ENCODE results near the gene KDSR. TPM values are rescaled to one million over a fixed set of nuclear protein-coding genes. Genes with fewer than 3 reads are reported as not detected.

Gene KDSR
- total and polyA plus RNA-seq, 2 of the 13 experiments (the other 11 are each of a cell fraction or from before 2014, with no cell fraction given), result 10.4 to 20.9 TPM

GRCh38 chr18:63368611-63369010 lies 1.6 kb upstream of the KDSR start (continued):
- TF ChIP-seq ZNF318 (CRISPR knock-in tag; IDR thresholded peaks at IDR 0.05) (no peak), TEAD2 (CRISPR knock-in tag; IDR thresholded peaks at IDR 0.05) (no peak), ZNF282 (IDR thresholded peaks at IDR 0.05; ENCODE audit: partially characterized antibody) (no peak), ZNF251 (CRISPR knock-in tag; IDR thresholded peaks at IDR 0.05) (no peak), KDM5A (IDR thresholded peaks at IDR 0.05; ENCODE audit: borderline replicate concordance, low read length) (no peak), ZBTB3 (CRISPR knock-in tag; IDR thresholded peaks at IDR 0.05; ENCODE audit: borderline replicate concordance, low read depth) (no peak)
- TF ChIP-seq, protein P1, sequence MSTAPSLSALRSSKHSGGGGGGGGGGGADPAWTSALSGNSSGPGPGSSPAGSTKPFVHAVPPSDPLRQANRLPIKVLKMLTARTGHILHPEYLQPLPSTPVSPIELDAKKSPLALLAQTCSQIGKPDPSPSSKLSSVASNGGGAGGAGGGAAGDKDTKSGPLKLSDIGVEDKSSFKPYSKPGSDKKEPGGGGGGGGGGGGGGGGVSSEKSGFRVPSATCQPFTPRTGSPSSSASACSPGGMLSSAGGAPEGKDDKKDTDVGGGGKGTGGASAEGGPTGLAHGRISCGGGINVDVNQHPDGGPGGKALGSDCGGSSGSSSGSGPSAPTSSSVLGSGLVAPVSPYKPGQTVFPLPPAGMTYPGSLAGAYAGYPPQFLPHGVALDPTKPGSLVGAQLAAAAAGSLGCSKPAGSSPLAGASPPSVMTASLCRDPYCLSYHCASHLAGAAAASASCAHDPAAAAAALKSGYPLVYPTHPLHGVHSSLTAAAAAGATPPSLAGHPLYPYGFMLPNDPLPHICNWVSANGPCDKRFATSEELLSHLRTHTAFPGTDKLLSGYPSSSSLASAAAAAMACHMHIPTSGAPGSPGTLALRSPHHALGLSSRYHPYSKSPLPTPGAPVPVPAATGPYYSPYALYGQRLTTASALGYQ (CRISPR knock-in tag; IDR thresholded peaks at IDR 0.05), result no peak

Measured in HepG2 (cell line).